Measurements from ENCODE around the gene ZKSCAN1. TPM values are rescaled to one million over a fixed set of nuclear protein-coding genes. Genes with fewer than 3 reads are reported as not detected.

The ZKSCAN1 gene
- polyA plus RNA-seq, 12 donors = 24.6 to 64.8 (median 33.1) TPM

DNA sequence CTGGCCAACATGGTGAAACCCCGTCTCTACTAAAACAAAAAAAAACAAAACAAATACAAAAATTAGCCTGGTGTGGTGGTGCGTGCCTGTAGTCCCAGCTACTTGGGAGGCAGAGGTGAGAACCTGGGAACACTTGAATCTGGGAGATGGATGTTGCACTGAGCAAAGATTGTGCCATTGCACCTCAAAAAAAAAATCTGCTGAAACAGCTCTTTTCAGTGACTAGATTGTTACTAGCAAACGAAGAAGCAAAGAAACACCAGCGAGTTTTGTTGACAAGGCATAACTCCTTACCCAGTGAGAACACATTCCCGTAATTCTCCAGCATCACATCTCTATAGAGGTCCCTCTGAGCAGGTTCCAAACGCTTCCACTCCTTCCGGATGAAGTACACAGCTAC lies 59.4 kb downstream of the ZKSCAN1 start:
- DNase-seq = no peak

DNA sequence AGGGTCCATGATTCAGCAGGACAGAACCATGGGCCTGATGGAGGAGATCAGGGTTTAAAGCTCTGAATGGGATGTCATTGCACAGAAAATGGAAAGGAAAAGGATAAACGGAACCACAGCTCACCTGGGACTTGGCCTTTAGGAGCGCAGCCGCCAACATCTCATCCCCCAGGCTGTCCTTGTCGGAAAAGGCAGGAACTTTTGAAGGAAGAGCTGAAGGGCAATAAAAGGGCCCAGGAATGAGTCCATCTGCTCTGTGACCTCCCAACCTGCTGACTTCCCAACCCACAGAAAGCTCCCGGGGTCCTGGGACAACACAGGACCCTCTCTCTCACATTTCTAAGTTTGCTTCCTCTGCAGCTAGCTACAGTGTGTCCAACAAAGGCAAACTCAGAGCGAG lies 60.0 kb downstream of the ZKSCAN1 start:
- no peak for DNase-seq

DNA sequence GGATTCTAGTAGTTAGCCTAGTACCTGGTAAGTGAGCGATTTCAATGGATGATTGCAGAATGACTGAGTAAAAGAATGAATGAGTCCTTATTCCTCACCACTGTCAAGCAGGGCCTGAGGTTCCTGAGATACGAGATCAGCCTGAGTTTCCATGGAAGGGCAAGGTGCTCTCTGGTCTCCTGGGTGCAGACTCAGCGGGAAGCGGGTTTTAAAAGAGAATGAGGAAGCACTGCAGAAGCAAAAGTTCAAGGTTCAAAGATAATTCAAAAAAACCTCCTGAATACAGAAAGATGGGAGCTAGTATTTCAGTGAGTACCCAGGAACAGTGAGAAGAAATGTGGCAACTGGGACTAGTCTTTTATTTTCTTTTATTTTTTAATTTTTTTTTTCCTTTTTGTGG lies 61.8 kb downstream of the ZKSCAN1 start:
- no peak for DNase-seq

DNA sequence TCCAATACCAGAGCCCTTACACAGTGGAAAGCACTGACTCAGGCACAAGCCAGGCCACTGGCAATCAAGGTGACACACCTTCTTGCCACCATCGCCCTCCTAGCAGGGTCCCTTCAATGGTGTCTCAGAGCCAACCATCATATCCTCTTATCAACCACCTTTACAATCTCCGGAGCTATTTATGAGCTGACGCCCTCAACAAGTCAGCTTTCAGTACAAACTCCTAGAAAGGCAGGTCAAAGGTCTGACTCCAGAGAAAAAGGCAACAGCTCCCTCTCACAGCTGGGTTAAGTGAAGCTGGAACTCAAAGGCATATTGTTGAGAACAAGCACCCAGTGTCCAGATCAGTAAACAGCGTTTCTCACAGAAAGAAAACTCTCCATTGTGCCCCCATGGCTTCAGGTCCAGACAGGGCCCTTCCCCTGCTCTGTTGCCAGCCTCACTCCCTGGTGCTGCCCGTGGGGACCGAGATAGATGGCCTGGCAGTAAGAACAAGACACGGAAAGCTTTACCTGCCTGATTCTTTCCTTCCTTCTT lies 63.7 kb downstream of the ZKSCAN1 start:
- no peak for DNase-seq

DNA sequence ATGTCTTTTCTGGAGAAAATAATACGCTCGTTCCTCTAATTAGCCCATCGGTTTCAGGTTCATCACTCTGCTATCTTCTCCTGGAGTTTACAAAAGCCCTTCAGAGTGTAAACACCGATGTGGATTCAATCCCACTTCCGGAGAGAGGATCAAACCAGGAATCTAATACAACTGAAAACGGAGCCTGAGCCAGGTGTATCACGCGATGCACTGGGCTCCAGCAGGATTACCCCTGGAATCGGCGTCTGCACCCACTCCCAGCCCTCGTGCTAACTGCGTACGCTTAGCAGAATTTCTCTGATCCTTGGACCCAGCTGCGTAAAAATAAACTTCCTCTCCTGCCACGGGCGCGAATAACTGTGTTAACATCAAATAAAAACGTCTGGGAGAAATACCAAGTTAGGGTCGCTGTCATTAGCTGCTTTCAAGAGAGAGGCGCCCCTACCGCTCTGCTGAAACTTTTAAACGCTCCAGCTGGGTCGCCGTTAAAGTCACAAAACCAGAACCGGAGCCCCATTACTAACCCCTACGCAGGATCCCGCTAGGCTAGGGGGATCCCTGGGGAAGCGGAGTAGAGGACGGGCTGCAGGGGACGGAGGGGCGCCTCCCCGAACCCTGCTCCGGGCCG lies 65.6 kb downstream of the ZKSCAN1 start:
- DNase-seq = no peak

DNA sequence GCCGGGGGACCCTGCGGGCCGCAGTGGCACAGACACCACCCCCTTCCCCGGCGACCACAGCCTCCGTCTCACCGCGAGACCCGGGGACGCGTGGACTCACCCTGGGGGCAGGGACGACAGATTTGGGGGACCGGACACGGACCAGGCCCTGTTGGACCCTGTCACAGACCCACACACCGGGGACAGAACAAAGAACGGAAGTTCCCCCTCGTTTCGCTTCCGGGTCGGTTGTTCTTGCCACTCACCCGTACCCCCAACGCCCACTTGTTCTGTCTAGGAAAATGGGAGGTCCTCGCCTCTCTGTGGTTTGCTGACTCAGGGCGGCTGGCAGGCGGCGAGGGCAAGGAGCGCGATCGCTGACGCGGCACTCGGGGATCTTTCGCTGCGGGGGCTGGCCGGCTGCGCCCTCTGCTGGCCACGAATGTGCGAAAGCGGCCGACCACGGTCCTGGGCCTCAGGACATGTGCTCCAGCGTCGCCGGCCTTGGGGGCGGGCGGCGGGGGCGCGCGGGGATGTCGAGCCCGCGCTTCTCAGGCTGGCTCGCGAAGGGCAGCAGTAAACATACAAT lies 66.2 kb downstream of the ZKSCAN1 start, which contains the start of gene ZNF3:
TSS of gene ZNF3 (minus strand) at position 189 of the 568 bp plus-strand sequence. CDS start 4,366 bp downstream, outside the sequence.
- DNase-seq = peak; percentile 99

DNA sequence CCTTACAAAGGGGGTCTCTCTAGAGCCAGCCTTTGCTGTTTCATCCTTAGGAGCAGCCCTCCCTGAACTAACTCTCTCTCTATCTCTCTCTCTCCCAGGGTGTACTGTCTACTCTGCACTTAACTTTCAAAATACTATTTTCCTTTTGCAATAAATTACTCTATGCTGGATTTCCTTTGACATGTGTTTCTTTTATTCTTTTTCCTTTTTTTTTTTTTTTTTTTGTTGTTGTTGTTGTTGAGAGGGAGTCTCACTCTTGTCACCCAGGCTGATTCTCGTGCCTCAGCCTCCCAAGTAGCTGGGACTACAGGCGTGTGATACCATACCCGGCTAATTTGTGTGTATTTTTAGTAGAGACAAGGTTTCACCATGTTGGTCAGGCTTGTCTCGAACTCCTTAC lies 67.6 kb downstream of the ZKSCAN1 start:
- DNase-seq = no peak

DNA sequence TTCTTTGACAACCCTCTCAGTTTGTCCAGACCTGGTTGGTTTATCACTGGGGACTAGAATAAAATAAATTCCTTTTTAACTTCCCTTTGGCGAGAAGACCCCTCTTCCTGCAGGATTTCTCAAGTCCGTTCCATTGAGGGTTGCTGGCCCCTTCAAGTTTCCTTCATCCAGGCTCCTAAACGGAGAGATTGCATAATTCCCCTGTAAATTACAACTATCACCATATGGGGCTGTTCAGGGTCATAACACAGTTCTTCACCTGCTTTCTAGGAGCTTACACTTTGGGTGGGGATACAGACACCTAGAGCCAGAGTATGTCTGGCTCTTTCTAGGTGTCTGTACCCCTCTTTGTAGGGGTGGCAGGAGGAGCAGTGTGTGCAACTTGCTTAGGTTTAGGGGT lies 70.1 kb downstream of the ZKSCAN1 start:
- no peak for DNase-seq

DNA sequence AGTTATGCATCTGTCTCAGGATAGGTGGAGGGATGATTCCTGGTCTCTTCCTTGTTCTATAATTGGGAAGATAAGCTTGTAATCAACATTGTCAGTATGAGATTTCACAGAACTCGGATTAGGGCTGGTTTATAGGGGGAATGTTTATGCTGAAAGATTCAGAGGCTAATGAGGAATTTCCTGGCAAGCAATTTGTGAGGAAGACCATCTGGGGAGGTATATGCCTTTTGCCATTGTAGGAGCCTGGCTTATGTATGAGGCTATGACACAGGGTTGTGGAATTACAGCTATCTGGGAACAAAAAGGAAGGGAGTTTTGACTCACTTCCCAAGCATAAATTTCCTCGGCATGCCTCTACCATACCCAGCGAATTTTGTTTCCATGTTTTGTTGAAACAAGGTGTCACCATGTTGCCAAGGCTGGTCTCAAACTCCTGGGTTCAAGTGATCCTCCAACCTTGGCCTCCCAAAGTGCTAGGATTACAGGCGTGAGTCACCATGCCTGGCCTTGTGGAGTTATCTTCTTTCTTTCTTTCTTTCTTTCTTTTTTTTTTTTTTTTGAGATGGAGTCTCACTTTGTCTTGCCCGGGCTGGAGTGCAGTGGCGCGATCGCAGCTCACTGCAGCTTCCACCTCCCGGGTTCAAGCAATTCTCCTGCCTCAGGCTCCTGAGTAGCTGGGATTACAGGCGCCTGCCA lies 71.8 kb downstream of the ZKSCAN1 start:
- no peak for DNase-seq

DNA sequence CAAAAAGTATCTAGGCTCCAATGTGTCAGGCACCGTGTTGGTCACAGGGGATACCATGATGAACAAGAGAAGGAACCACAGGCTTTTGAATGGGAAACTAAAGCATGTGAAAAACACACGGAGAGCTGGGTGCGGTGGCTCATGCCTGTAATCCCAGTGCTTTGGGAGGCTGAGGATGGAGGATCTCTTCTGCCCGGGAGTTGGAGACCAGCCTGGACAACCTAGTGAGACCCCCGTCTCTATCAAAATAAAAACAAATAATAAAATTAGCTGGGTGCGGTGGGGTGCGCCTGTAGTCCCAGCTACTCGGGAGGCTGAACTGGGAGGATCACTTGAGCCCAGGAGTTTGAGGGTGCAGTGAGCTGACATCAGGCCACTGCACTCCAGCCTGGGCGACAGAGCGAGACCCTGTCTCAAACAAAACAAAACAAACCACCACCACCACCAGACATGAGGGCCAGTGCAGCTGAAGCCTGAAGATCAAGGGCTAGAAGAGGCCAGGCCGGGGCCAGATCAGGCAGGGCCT lies 72.8 kb downstream of the ZKSCAN1 start:
- DNase-seq = no peak

DNA sequence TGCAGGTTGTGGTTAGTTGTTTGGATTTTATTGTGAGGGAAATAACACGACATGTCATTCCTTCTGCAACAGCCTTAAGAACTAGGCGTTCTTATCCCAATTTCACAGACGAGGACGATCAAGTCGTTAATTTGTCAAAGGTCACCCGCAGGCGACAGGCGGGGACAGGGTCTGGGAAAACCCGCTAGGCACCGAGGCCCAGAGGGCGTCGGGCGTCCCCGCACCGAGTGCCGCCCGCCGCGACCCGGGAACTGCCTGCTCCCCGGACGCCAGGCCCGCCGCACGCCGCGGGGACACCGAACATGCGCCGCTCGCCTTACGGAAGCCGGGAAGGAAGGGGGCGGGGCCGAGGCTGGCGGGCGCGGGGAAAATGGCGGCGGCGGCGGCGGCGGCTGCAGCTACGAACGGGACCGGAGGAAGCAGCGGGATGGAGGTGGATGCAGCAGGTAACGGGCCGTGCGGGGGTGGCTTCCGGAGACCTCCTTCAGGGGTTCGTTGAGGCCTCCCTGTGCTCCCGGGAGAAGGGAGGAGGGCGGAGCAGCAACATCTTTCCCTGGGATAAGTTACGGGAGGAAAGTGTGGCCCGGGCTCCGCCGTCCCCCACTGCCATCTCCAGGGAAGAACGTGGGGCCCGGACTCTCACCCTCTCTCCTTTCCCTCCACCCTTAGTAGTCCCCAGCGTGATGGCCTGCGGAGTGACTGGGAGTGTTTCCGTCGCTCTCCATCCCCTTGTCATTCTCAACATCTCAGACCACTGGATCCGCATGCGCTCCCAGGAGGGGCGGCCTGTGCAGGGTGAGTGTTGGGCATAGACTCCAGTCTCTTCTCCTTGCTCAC lies 73.4 kb downstream of the ZKSCAN1 start, which contains the start of gene COPS6:
TSS of gene COPS6 (plus strand) at position 349 of the 837 bp plus-strand sequence. CDS start at position 371, 22 bp downstream.
- DNase-seq = peak; percentile 83

DNA sequence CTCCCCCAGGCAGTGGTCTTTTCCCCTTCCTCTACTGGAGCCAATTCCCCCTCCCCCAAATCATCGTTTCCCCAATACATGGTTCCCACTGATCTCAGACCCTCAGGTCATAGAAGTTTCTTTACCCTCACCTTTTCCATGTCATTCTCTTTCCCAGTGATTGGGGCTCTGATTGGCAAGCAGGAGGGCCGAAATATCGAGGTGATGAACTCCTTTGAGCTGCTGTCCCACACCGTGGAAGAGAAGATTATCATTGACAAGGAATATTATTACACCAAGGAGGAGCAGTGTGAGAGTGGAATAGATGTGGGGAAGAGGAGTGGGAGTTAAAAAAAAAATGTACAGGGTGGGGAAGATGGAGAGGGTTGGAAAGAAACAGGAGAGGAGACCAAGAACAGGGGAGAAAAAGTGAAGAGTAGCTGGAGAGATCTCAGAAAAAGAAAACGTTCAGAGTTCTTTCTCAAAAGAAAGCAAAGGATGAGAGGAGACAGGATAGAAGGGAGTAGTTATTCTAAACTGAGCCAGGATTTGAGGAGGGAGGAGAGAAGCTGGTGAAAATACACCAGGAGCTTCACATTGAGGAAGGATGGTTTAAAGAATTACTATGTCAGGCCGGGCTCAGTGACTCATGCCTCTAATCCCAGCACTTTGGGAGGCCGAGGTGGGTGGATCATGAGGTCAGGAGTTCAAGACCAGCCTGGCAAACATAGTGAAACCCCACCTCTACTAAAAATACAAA lies 74.2 kb downstream of the ZKSCAN1 start:
- no peak for DNase-seq

DNA sequence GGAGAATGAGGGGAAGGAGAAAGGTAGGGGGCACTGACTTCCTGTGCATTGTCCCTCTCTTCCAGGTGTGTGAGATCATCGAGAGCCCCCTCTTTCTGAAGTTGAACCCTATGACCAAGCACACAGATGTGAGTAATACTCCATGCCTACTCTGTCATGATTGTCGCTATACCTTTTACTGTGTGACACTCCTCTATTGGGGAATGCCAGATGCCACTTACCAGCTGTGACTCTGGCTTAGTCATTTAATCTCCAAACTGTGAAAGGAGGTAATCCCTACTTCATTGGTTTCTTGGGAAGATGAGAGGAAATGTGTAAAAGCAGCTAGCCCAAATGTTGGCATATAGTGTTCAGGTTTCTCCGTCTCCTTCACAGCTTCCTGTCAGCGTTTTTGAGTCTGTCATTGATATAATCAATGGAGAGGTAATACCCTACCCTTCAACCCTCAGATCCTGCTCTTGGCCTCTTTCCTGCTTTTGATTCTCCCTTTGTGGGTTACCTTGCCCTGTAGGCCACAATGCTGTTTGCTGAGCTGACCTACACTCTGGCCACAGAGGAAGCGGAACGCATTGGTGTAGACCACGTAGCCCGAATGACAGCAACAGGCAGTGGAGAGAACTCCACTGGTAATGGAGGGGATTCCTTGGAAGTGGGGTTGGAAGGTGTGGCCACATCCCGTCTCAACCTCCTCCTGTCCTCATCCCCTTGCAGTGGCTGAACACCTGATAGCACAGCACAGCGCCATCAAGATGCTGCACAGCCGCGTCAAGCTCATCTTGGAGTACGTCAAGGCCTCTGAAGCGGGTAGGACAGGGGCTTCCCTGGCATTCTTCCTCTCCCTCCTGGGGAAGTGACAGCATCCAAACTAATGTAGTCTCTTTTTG lies 75.4 kb downstream of the ZKSCAN1 start:
- DNase-seq = no peak

Other genes with a start within 250 kb of the ZKSCAN1 start
- under 1 TPM in 7 of 12 donors, not detected in 5; 0.08 to 0.33 (median 0.15) TPM for gene CYP3A4, start 231.4 kb upstream of the ZKSCAN1 start, polyA plus RNA-seq (ENCODE audit: insufficient read length in 12 of 12)
- gene CYP3A43, start 187.6 kb upstream of the ZKSCAN1 start, polyA plus RNA-seq (ENCODE audit: insufficient read length in 12 of 12) = under 1 TPM in 5 of 12 donors, not detected in 7; 0.14 to 0.34 (median 0.20) TPM
- gene OR2AE1, start 138.6 kb upstream of the ZKSCAN1 start, polyA plus RNA-seq (ENCODE audit: insufficient read length in 12 of 12) = under 1 TPM in 1 of 12 donors, not detected in 11; 0.23 TPM
- gene TRIM4, start 96.1 kb upstream of the ZKSCAN1 start, polyA plus RNA-seq (ENCODE audit: insufficient read length in 12 of 12) = 10 to 100 TPM in 11 of 12 donors, not detected in 1; 14.4 to 24.5 (median 16.4) TPM
- gene GJC3, start 86.0 kb upstream of the ZKSCAN1 start, polyA plus RNA-seq (ENCODE audit: insufficient read length in 12 of 12) = under 1 TPM in 10 of 12 donors, not detected in 2; 0.18 to 0.70 (median 0.38) TPM
- gene AZGP1, start 39.6 kb upstream of the ZKSCAN1 start, polyA plus RNA-seq (ENCODE audit: insufficient read length in 12 of 12) = 1 to 10 TPM in 2 of 12 donors, under 1 TPM in 7, not detected in 3; 0.57 to 1.6 (median 0.69) TPM
- 10 to 100 TPM in 11 of 12 donors, not detected in 1; 13.2 to 17.9 (median 15.2) TPM for gene ZSCAN21, start 34.2 kb downstream of the ZKSCAN1 start, polyA plus RNA-seq (ENCODE audit: insufficient read length in 12 of 12)
- gene ZNF3, start 66.1 kb downstream of the ZKSCAN1 start, polyA plus RNA-seq (ENCODE audit: insufficient read length in 12 of 12) = 10 to 100 TPM in 11 of 12 donors, not detected in 1; 19.9 to 34.7 (median 27.9) TPM
- 100 to 1,000 TPM in 2 of 12 donors, 10 to 100 TPM in 9, not detected in 1; 81.5 to 222 (median 91.3) TPM for gene COPS6, start 73.4 kb downstream of the ZKSCAN1 start, polyA plus RNA-seq (ENCODE audit: insufficient read length in 12 of 12)
- 10 to 100 TPM in 11 of 12 donors, not detected in 1; 55.3 to 95.5 (median 71.4) TPM for gene MCM7, start 85.8 kb downstream of the ZKSCAN1 start, polyA plus RNA-seq (ENCODE audit: insufficient read length in 12 of 12)
- gene AP4M1, start 86.0 kb downstream of the ZKSCAN1 start, polyA plus RNA-seq (ENCODE audit: insufficient read length in 12 of 12) = 10 to 100 TPM in 11 of 12 donors, not detected in 1; 13.9 to 25.7 (median 22.2) TPM
- gene TAF6, start 103.8 kb downstream of the ZKSCAN1 start, polyA plus RNA-seq (ENCODE audit: insufficient read length in 12 of 12) = 10 to 100 TPM in 11 of 12 donors, not detected in 1; 30.6 to 46.7 (median 35.1) TPM
- gene CNPY4, start 104.0 kb downstream of the ZKSCAN1 start, polyA plus RNA-seq (ENCODE audit: insufficient read length in 12 of 12) = 10 to 100 TPM in 11 of 12 donors, not detected in 1; 28.6 to 50.9 (median 38.8) TPM
- 1 to 10 TPM in 3 of 12 donors, under 1 TPM in 7, not detected in 2; 0.37 to 1.8 (median 0.76) TPM for gene MBLAC1, start 111.4 kb downstream of the ZKSCAN1 start, polyA plus RNA-seq (ENCODE audit: insufficient read length in 12 of 12)
- 100 to 1,000 TPM in 1 of 12 donors, 10 to 100 TPM in 10, not detected in 1; 51.2 to 100 (median 59.3) TPM for gene LAMTOR4, start 133.3 kb downstream of the ZKSCAN1 start, polyA plus RNA-seq (ENCODE audit: insufficient read length in 12 of 12)
- gene TRAPPC14, start 143.1 kb downstream of the ZKSCAN1 start, polyA plus RNA-seq (ENCODE audit: insufficient read length in 12 of 12) = 10 to 100 TPM in 5 of 12 donors, 1 to 10 TPM in 6, not detected in 1; 7.1 to 20.3 (median 9.6) TPM
- 10 to 100 TPM in 7 of 12 donors, 1 to 10 TPM in 4, not detected in 1; 8.0 to 23.3 (median 10.7) TPM for gene GAL3ST4, start 153.0 kb downstream of the ZKSCAN1 start, polyA plus RNA-seq (ENCODE audit: insufficient read length in 12 of 12)
- 10 to 100 TPM in 1 of 12 donors, 1 to 10 TPM in 10, not detected in 1; 4.0 to 13.7 (median 6.0) TPM for gene GPC2, start 161.8 kb downstream of the ZKSCAN1 start, polyA plus RNA-seq (ENCODE audit: insufficient read length in 12 of 12)
- 10 to 100 TPM in 9 of 12 donors, 1 to 10 TPM in 2, not detected in 1; 7.3 to 36.0 (median 18.6) TPM for gene STAG3, start 162.3 kb downstream of the ZKSCAN1 start, polyA plus RNA-seq (ENCODE audit: insufficient read length in 12 of 12)
- 10 to 100 TPM in 2 of 12 donors, 1 to 10 TPM in 8, not detected in 2; 1.3 to 12.0 (median 6.4) TPM for gene PVRIG, start 204.4 kb downstream of the ZKSCAN1 start, polyA plus RNA-seq (ENCODE audit: insufficient read length in 12 of 12)